ENCODE measurements around the gene TMEM150C.
A peak's percentile ranks its signal among the peaks of the same experiment; 100 is the strongest.
"Not testable (repeated sequence)": the region's sequence is repeated elsewhere in the genome, so short reads cannot be mapped to it uniquely, and the experiment has no call there.

The TMEM150C gene

DNA sequence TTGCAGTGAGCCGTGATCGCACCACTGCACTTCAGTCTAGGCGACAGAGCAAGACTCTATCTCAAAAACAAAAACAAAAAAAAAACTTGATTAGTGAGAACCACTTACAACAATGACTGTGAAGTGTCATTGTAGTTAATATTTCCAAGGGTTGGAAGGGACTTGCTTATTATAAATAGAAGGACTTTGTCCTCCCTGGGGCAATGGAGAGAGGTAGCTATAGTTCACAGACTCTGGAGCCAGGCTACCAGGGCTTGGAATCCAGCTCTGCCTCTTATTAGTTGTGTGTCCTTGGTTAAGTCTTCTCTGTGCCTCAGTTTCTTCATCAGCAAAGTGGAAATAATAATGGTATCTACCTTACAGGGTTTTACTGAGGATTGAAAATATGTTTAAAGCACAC, 51.6 kb downstream of the TMEM150C start:
- DNase-seq = no peak

GRCh38 chr4:82508806-82509428, 52.9 kb downstream of the TMEM150C start:
- DNase-seq = peak in 1 of 2 experiments; percentile 10

DNA sequence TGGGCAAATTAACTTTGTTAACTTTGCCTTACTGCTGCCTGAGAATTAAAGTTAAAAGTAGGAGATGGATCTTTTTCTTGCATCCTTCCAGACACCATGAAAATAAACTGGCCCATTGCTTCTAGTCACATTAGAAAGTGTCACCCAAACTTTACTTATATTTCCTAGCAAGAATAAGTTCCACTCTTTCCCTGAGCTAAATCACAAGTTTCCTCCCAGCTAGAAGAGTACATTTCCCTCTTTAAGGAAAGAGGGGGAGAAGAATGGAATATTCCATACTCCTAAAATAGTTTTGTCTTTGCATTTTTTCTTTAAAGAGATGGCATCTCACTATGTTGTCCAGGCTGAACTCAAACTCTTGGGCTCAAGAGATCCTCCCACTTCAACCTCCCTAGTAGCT, 53.8 kb downstream of the TMEM150C start:
- no peak for DNase-seq

GRCh38 chr4:82501154-82501442, 60.7 kb downstream of the TMEM150C start:
- no peak for DNase-seq

GRCh38 chr4:82500435-82501153, 61.2 kb downstream of the TMEM150C start:
- no peak for DNase-seq

- DNase-seq = peak in 1 of 2 experiments; percentile 20
Observed at GRCh38 chr4:82499738-82500434, 61.9 kb downstream of the TMEM150C start.

- DNase-seq = no peak
Observed at GRCh38 chr4:82496349-82496748, 65.4 kb downstream of the TMEM150C start.

GRCh38 chr4:82495666-82496065, 66.1 kb downstream of the TMEM150C start:
- peak in 1 of 2 experiments; percentile 25 for DNase-seq

- no peak for DNase-seq
Observed at GRCh38 chr4:82493721-82494425, 67.9 kb downstream of the TMEM150C start.

DNA sequence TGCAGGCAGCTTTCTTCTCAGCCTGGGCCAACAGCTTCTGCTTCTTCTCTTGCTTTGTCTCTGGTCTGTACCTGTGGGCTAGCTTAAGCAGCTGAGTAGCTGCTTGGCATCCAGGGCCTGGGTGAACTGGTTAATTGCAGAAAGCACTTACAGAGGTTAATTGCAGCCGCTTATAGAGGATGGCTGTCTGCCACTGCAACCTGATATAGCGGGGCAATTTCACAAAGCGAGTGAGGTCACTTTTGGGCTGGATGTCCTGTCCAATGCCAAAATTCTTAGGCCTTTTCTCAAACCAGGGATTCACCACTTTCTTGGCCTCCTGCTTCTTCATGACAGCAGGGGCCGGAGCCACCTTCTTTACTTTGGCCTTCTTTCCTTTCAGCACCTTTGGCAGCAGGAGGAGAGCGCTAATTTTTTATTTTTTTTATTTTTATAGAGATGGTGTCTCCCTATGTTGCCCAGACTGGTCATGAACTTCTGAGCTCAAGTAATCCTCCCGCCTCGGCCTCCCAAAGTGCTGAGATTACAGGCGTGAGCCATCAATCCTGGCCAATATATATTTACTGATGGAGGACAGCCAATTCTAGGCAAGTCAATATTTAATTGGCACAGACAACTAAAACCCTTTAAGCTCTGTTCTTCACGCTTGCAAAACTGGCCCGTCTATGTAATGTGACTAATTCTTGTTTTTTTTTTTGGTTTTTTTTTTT, 70.4 kb downstream of the TMEM150C start:
- DNase-seq = peak; percentile 79 to 85

DNA sequence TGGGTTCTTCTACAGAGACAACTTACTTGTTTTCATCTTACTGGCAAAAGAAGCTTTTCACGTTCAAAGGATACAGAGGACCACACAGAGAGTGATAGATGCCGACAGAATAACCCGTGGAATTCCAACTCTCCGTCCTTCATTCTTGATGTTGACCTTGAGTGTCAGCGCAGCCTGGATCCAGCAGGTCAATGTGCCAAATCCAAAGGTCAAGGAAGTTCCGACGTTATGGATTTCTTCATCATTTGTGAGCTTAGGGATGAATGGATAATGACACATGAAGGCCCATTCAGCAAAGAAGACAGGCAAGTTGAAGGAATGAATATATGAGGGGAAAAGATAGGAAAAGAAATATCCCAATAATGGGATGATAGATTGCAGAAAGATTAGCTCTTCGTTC, 71.8 kb downstream of the TMEM150C start:
- DNase-seq = no peak

DNA sequence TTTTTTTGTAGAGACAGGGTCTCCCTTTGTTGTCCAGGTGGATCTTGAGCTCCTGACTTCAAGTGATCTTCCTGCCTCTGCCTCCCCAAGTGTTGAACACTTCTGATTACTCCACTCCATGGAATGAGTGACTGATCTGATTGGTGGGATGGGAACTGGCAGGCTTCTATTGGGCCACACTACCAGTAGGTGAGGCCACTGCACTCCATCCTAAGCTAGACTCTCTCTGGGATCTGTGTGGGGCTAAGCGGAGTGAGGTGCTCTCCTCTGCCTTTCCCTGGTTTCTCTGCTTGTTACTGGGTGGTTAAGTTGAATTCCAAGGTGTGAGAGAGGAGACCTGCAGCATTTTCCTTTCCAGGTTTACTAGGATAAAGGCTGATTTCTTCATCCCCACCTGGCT, 72.7 kb downstream of the TMEM150C start:
- no peak for DNase-seq

DNA sequence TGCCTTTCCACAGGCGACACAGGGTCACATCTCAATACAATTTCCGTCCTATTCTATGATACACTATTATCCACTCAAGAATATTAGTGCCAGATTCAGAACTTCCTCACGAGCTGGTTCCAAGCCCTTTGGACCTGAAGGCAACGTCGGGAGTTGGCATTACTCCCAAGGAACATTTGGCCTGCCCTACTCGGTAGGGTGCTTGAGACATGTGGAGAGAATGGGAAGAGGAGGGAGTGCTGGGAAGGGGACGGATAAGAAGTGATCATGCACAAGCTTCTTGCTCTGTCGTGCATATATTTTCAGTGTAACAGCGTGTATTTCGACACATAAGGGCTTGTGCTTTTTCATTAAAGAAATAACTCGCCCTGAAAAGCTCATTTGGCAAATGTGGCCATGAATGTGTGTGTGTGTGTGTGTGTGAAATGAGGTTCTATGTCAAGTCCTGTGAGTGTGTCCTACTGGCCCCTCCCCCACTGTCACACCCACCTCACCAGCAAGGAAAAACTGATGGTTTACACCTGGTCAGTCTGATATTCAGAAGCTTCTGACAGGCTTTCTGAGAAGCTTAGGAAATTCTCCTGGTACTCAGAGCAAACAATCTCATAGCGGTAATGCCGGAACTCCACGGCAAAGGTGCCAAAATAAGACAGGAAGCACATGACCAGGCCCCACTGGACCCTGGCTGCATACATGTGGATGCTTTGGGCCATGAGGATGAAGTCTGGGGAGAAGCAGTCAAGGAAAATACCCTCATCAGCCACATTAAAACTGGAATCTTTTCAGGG, 76.6 kb downstream of the TMEM150C start:
- peak in 1 of 2 experiments; percentile 37 for DNase-seq

DNA sequence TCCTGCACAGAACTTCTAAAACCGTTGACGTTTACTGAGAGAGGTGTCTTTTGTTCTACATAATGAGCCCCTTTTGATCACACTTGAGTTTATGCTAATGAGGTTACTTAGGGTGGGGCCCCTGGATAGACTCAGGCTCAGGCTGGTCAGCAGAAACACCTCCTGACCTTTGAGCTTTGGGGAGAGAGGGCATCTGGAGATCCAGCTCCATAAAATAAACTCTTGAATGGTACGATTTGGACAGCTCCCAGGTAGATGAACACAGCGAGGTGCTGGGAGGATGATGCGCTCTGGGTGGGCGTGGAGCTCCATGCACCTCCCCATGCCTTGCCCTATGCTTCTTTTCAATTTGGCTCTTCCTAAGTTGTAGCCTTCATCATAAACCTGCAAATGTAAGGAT, 79.4 kb downstream of the TMEM150C start:
- DNase-seq = no peak

- DNase-seq = peak in 1 of 2 experiments; percentile 31
Observed at GRCh38 chr4:82481506-82481840, 80.3 kb downstream of the TMEM150C start.

- no peak for DNase-seq
Observed at GRCh38 chr4:82480771-82481505, 80.8 kb downstream of the TMEM150C start.

- no peak for DNase-seq
Observed at GRCh38 chr4:82479562-82479961, 82.2 kb downstream of the TMEM150C start.

DNA sequence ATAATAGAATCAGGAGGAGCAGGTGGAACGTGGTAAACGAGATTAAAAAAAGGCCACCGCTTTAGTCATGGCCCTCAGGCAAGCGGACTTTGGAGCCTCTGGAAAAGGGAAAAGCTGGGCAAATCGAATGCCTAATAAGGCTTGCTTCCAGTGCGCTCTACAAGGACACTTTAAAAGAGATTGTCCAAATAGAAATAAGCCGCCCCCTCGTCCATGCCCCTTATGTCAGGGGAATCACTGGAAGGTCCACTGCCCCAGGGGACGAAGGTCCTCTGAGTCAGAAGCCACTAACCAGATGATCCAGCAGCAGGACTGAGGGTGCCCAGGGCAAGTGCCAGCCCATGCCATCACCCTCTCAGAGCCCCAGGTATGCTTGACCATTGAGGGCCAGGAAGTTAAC, 84.3 kb downstream of the TMEM150C start:
- DNase-seq = not testable (repeated sequence)

DNA sequence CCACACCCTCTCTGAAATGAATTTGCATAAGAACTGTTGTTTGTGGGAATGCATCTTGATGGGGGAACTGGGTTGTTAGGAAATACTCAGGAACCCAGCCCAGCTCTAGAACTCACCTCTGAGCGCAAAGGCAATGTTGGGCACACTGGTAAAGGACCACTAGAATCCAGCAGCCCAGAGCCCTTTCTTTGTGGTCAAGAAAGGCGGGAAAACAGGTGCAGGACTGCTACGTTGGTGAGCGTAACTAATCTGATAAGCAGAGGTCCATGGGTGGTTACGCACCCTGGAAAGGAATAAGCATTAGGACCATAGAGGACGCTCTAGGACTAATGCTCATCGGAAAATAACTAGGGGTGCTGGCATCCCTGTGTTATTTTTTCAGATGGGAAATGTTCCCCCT, 85.9 kb downstream of the TMEM150C start:
- not testable (repeated sequence) for DNase-seq

DNA sequence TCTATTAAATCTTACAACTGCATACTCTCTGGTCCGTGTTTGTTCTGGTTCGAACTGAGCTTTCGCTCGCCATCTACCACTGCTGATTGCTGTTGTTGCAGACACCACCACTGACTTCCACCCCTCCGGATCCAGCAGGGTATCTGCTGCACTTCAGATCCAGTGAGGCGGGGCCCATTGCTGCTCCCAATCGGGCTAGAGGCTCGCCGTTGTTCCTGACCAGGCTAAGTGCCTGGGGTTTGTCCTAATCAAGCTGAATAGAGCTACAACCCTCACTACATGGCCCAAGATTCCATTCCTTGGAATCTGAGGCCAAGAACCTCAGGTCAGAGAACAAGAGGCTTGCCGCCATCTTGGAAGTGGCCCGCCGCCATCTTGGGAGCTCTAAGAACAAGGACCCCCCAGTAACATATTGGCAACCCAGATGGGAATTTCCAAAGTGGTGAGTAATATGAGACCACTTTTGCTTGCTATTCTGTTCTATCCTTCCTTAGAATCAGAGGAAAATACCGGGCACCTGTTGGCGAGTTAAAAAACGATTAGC, 88.1 kb downstream of the TMEM150C start:
- DNase-seq = no peak

- DNase-seq = not testable (repeated sequence)
Observed at GRCh38 chr4:82473080-82473479, 88.7 kb downstream of the TMEM150C start.

Data from NCI-H446 (cell line).